Loucy (cell line): ENCODE results near the gene LAMTOR1.
A peak's percentile ranks its signal among the peaks of the same experiment; 100 is the strongest.

ENCODE experiments used
- H2AFZ ChIP-seq: fragments of 200-600 bp; sonication (generic); 2 replicates; pipeline ENCODE4 v1.6.0; 2016; ENCODE audit warnings: antibody characterized with exemption, mild to moderate bottlenecking, low read length, moderate library complexity
- H3F3A ChIP-seq: fragments of 200-600 bp; 2 replicates; pipeline ENCODE4 v1.6.0; 2016; ENCODE audit warnings: antibody characterized with exemption, low read depth, mild to moderate bottlenecking
- H3K27me3 ChIP-seq: fragments of 200-600 bp; sonication (generic); 2 replicates; pipeline ENCODE4 v1.6.1; 2014; ENCODE audit warnings: low read length, mild to moderate bottlenecking; ENCODE audit not compliant: insufficient read depth, poor library complexity, severe bottlenecking
- H3K36me3 ChIP-seq: fragments of 200-600 bp; sonication (generic); 2 replicates; pipeline ENCODE4 v1.6.1; 2016; ENCODE audit warnings: low read length; ENCODE audit not compliant: insufficient read depth
- H3K4me1 ChIP-seq: fragments of 200-600 bp; sonication (generic); 2 replicates; pipeline ENCODE4 v1.5.1; 2014; ENCODE audit warnings: low read length, mild to moderate bottlenecking; ENCODE audit not compliant: insufficient read depth, poor library complexity, severe bottlenecking
- H3K4me2 ChIP-seq: fragments of 200-600 bp; sonication (generic); 2 replicates; pipeline ENCODE4 v1.6.0; 2014; ENCODE audit warnings: antibody characterized with exemption, low read length, low read depth, mild to moderate bottlenecking; ENCODE audit not compliant: poor library complexity, severe bottlenecking
- H3K4me3 ChIP-seq: fragments of 200-600 bp; sonication (generic); 2 replicates; pipeline ENCODE4 v1.5.1; 2014; ENCODE audit warnings: low read length, mild to moderate bottlenecking, mixed read lengths; ENCODE audit not compliant: poor library complexity, severe bottlenecking
- H3K79me2 ChIP-seq: fragments of 200-600 bp; sonication (generic); 2 replicates; pipeline ENCODE4 v1.6.1; 2014; ENCODE audit warnings: low read length; ENCODE audit not compliant: insufficient read depth
- H3K9ac ChIP-seq: fragments of 200-600 bp; sonication (generic); 2 replicates; pipeline ENCODE4 v1.6.0; 2014; ENCODE audit warnings: mild to moderate bottlenecking, low read depth, low read length, moderate library complexity; ENCODE audit not compliant: poor library complexity, severe bottlenecking
- H3K9me2 ChIP-seq: fragments of 200-600 bp; sonication (generic); replicated peaks from 2 replicates; pipeline ENCODE4 v1.6.1; 2016; ENCODE audit warnings: low read depth, low read length, mixed read lengths
- H3K9me3 ChIP-seq: fragments of 200-600 bp; sonication (generic); 2 replicates; pipeline ENCODE4 v1.6.1; 2014; ENCODE audit warnings: mild to moderate bottlenecking, antibody characterized with exemption, low read length, low read depth; ENCODE audit not compliant: insufficient read depth
- H4K20me1 ChIP-seq: fragments of 200-600 bp; sonication (generic); 2 replicates; pipeline ENCODE4 v1.6.0; 2014; ENCODE audit warnings: antibody characterized with exemption, low read length, mild to moderate bottlenecking; ENCODE audit not compliant: insufficient read depth, poor library complexity, severe bottlenecking
- CTCF ChIP-seq: fragments of 200-600 bp; sonication (generic); conservative IDR thresholded peaks from 2 replicates; pipeline ENCODE4 v1.5.1; 2014; ENCODE audit warnings: mild to moderate bottlenecking, antibody characterized with exemption, low read length
- EZH2phosphoT487 ChIP-seq: fragments of 200-600 bp; IDR thresholded peaks from 2 replicates; pipeline ENCODE4 v1.6.1; 2018; ENCODE audit warnings: antibody characterized with exemption, mild to moderate bottlenecking, moderate library complexity, borderline replicate concordance

LAMTOR1 gene

DNA sequence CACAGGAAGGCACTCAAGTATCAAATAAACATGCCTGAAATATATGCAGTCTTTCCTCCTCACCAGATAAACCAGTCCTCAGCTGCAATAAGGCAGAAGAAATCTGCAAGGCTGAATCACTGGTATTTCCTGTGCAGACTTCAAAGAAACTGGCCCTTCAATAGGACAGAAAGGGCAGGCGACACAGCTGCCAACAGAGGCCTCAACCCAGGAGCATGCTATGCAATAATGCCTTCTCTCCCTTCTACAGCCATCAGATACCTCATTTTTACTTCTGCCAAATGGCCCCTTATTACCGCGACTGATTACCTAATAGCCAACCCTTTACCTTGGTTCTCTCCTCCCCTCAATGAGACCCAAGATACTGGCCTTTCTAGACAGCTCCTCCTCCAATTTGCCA, 30.7 kb downstream of the LAMTOR1 start:
- peak overlapping the region; percentile 63 for H3K4me2 ChIP-seq
- H4K20me1 ChIP-seq = peaks cover 51% of the 10 kb centered on the region
- TF ChIP-seq EZH2phosphoT487 (no peak), CTCF (no peak)
- peaks cover 98% of the 10 kb centered on the region for H3K79me2 ChIP-seq
- H3K4me1 ChIP-seq = peaks cover 45% of the 10 kb centered on the region
- H3K27me3 ChIP-seq = no peaks in the 10 kb centered on the region
- no peak overlapping the region for H3K9ac ChIP-seq
- H3K36me3 ChIP-seq = peaks cover 16% of the 10 kb centered on the region; the same call in 1 of the 2 replicates
- peak overlapping the region; percentile 39 for H3K4me3 ChIP-seq
- H3K9me3 ChIP-seq = no peaks in the 10 kb centered on the region
- H3K9me2 ChIP-seq = no peaks in the 10 kb centered on the region
- H2AFZ ChIP-seq = no peak overlapping the region
- no peaks in the 10 kb centered on the region for H3F3A ChIP-seq

- H3K4me2 ChIP-seq = peak overlapping the region; percentile 58
- no peaks in the 10 kb centered on the region for H3K9me3 ChIP-seq
- no peaks in the 10 kb centered on the region for H3K9me2 ChIP-seq
- no peak overlapping the region for H3K4me3 ChIP-seq
- H4K20me1 ChIP-seq = peaks cover 49% of the 10 kb centered on the region
- peaks cover 36% of the 10 kb centered on the region for H3K4me1 ChIP-seq
- no peaks in the 10 kb centered on the region for H3F3A ChIP-seq
- no peaks in the 10 kb centered on the region for H3K27me3 ChIP-seq
- peak overlapping the region; percentile 41 for H3K9ac ChIP-seq
- TF ChIP-seq EZH2phosphoT487 (no peak), CTCF (no peak)
- peaks cover 27% of the 10 kb centered on the region; the same call in 1 of the 2 replicates for H3K36me3 ChIP-seq
- peaks cover 98% of the 10 kb centered on the region for H3K79me2 ChIP-seq
- H2AFZ ChIP-seq = no peak overlapping the region
These were observed 32.6 kb downstream of the LAMTOR1 start for GRCh38 chr11:72070491-72070890.

DNA sequence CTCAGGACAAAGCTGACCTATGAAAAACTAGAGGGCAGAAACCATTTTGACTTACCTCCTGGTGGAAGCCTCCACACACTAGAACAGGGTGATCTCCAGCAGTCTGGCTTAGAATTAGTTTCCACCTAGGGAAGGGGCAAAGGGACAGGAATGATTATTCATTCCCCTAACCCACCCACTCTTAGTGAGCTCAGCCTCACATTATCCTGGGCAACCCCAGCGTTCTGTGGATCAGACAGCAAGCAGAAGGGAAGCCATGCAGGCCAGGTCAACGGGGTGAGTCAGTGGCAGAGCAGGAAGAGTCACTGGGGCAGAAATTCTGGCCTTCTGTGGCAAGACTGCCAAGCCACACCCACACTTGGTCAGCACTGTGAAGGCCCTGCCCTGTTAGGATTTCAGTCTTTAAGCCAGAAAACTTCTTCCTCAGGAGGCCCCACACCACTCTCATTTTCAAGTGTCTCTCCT, 33.3 kb downstream of the LAMTOR1 start:
- H3K4me2 ChIP-seq = peak overlapping the region; percentile 58
- peaks cover 33% of the 10 kb centered on the region for H3K4me1 ChIP-seq

More for the DNA sequence above, 33.3 kb downstream of the LAMTOR1 start:
- no peaks in the 10 kb centered on the region for H3F3A ChIP-seq
- no peaks in the 10 kb centered on the region for H3K9me3 ChIP-seq
- H3K4me3 ChIP-seq = peak overlapping the region; percentile 35
- TF ChIP-seq CTCF = no peak
- no peak for TF ChIP-seq EZH2phosphoT487
- H2AFZ ChIP-seq = no peak overlapping the region
- H4K20me1 ChIP-seq = peaks cover 48% of the 10 kb centered on the region
- peaks cover 94% of the 10 kb centered on the region for H3K79me2 ChIP-seq
- no peaks in the 10 kb centered on the region for H3K27me3 ChIP-seq
- H3K9ac ChIP-seq = peak overlapping the region; percentile 41
- no peaks in the 10 kb centered on the region for H3K9me2 ChIP-seq
- H3K36me3 ChIP-seq = peaks cover 30% of the 10 kb centered on the region; the same call in 1 of the 2 replicates
